Measurements from ENCODE around the gene TNFAIP2. TPM values are rescaled to one million over a fixed set of nuclear protein-coding genes. Genes with fewer than 3 reads are reported as not detected.
"Not testable (repeated sequence)": the region's sequence is repeated elsewhere in the genome, so short reads cannot be mapped to it uniquely, and the experiment has no call there.

TNFAIP2 gene
- total RNA-seq, 1 experiment from 2014 or later, result 142 TPM

DNA sequence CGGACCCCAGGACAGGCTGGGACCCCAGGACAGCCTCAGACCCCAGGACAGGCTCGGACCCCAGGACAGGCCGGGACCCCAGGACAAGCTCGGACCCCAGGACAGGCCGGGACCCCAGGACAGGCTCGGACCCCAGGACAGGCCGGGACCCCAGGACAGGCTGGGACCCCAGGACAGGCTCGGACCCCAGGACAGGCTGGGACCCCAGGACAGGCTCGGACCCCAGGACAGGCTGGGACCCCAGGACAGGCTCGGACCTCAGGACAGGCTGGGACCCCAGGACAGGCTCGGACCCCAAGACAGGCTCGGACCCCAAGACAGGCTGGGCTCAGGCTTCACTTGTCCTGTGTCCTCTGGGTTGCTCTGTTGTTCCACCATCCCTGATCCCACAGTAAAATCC is 32.2 kb downstream of the TNFAIP2 start:
- not testable (repeated sequence) for DNase-seq (ENCODE audit: low read depth)

DNA sequence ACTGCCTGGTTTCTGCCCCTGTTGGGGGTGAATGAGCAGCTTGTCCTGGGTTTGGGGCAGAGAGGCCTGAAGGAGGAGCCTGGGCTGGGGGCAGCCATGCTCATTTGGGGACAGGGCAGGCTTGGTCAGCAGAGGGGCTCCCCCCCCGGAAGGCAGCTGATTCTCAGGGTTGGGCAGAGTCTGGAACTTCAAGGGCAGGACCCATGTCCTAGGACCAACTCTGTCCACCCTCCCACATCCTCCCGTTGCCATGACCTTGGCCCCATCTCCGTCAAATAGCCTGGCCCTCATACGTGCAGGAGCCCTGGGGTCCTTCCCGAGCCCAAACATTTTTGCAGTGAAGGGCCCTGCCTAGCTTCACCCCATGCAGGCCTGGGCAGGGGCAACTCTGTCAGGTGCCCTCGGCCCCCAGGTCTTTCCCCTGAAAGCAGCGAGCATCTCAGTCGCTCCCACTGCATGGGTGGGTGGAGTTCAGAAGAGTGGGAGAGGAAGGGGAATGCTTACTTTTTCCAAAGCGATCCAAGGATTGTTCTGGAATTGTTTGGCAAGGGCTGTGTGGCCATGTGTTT is 32.6 kb downstream of the TNFAIP2 start:
- no peak for DNase-seq (ENCODE audit: low read depth)

DNA sequence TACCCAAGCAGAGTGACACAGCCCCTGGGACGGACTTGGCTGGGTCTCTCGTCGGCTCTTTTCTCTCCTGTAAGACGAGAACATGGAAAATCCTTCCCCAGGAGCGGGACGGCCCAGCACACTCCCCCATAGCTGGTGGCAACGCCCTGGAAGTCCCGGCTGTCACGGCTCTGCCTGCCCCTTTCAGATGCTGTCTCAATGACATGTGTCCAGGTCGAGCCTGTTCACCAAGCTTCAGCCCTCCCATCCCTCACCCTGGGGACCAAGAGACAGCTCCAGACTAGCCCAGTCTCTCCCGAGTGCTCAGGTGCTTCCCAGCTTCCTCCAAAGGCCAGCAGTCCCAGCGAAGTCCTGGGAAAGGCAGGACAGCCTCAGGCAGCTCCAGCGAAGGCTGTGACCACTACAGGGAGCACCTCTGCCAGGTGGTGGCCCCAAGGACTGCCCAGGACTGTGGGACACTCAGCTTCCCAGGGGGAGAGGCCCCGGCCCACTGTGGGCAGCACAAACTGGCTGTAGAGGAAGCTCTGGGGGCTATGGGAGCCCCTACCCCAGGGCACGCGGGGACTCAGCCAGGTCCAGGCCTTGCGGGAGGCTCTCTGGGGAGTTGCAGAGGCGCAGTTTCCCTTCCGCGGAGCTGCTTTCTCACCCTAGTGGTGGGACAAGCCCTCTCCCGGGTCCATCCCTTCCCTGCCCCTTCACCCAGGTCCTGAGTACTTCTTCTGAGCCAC is 33.6 kb downstream of the TNFAIP2 start:
- no peak for DNase-seq (ENCODE audit: low read depth)

DNA sequence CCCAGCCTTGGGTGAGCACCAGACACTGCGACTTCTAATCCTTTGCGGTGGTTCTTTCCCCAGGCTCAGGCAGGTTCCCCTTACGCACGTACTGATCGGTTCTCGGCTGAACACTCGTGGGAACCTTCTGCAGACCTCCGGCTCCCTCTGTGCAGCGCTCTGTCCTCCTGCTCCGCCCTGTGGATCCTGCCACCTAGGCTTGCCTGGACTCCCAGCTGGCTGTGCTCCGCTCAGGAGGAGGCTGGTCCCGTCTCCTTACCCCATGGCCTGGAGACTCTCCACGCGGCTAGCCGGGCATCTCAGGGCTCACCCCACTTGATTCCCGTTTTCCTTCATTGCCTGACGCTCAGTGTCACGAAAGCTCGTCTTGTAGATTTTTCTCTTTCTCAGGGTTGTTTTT is 34.7 kb downstream of the TNFAIP2 start:
- no peak for DNase-seq (ENCODE audit: low read depth)

DNA sequence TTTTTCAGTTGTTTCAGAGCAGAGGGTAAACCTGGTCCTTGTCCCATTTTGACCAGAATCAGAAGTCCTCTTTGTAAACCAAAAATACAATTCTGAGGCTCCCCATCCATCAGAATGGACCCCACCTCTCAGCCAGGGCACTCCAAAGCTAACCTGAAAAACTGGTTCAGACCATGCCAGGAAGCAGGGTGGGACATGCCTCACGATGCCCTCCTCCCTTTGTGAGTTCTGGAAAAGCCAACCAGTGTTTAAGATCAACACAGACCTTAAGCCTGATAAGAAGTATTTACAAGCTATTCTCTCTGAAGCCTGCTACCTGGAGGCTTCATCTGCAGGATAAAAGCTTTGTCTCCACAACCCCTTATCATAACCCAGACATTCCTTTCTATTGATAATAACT is 35.4 kb downstream of the TNFAIP2 start:
- no peak for DNase-seq (ENCODE audit: low read depth)

- no peak for DNase-seq (ENCODE audit: low read depth)
These were observed 37.2 kb downstream of the TNFAIP2 start for GRCh38 chr14:103160321-103161053.

- no peak for DNase-seq (ENCODE audit: low read depth)
These were observed 37.8 kb downstream of the TNFAIP2 start for GRCh38 chr14:103161054-103161397.

- DNase-seq (ENCODE audit: low read depth), result no peak
These were observed 39.9 kb downstream of the TNFAIP2 start for GRCh38 chr14:103163199-103163598.

GRCh38 chr14:103164006-103164405 is 40.7 kb downstream of the TNFAIP2 start:
- DNase-seq (ENCODE audit: low read depth), result no peak

GRCh38 chr14:103164779-103165178 is 41.5 kb downstream of the TNFAIP2 start:
- no peak for DNase-seq (ENCODE audit: low read depth)

DNA sequence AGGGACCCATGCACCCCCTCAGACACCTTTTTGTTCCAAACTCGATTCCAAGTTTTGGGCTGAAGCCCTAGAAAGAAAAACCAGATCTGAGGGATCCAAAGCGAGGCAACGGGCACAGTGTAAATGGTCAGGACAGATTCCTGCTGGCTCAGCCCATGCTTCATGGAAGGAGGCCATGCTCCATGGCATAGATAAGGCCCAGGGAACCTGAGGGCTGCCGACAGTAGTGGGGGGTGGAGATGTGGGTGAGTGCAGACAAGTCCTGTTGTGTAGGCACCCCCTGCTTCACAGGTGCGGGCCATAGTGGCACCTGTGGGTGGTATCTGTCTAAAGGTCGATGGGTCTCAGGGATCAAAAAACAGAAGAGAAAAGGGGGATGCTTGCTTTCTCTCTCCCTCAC is 42.1 kb downstream of the TNFAIP2 start:
- no peak for DNase-seq (ENCODE audit: low read depth)

- DNase-seq (ENCODE audit: low read depth), result no peak
These were observed 46.7 kb downstream of the TNFAIP2 start for GRCh38 chr14:103169954-103170353.

- DNase-seq (ENCODE audit: low read depth), result not testable (repeated sequence)
These were observed 47.9 kb downstream of the TNFAIP2 start for GRCh38 chr14:103171206-103171605.

DNA sequence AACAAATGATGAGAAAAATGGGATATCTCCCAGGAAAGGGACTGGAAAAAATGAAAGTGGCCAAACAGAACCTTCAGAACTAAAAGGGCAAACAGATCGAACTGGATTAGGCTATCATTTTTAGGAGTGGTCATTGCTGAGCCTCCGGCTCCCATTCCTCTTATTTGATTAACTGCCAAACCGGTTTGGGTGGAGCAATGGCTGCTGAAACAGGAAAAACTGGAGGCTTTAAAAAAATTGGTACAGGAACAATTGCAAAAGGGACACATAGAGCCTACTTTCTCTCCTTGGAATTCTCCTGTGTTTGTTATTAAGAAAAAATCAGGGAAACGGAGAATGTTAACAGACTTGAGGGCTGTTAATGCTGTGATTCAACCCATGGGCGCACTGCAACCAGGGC is 49.7 kb downstream of the TNFAIP2 start:
- no peak for DNase-seq (ENCODE audit: low read depth)

- not testable (repeated sequence) for DNase-seq (ENCODE audit: low read depth)
These were observed 50.6 kb downstream of the TNFAIP2 start for GRCh38 chr14:103173887-103174286.

- not testable (repeated sequence) for DNase-seq (ENCODE audit: low read depth)
These were observed 52.9 kb downstream of the TNFAIP2 start for GRCh38 chr14:103176176-103176575.

GRCh38 chr14:103177376-103177775 is 54.1 kb downstream of the TNFAIP2 start:
- no peak for DNase-seq (ENCODE audit: low read depth)

DNA sequence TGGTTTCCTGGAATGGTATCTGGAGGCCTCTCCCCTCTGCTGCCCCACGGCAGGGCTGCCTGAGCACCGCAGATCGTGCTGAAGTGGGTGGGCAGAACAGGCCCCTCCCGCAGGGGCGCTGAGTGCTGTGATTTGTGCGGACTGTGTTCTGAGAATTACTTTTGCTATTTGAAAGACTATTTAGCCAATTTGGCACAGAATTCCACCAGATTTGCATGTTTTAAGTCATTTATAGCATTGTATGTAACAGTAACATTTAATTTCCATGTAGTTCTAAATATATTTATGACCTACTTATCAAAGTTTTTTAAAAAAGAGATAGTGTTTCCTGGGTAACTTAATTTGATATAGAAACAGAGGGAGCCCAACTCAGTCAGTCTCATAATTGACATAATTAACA is 55.3 kb downstream of the TNFAIP2 start:
- no peak for DNase-seq (ENCODE audit: low read depth)

GRCh38 chr14:103179094-103179493 is 55.8 kb downstream of the TNFAIP2 start:
- no peak for DNase-seq (ENCODE audit: low read depth)

- no peak for DNase-seq (ENCODE audit: low read depth)
These were observed 57.1 kb downstream of the TNFAIP2 start for GRCh38 chr14:103180331-103180730.

GRCh38 chr14:103184046-103184445 is 60.8 kb downstream of the TNFAIP2 start:
- DNase-seq (ENCODE audit: low read depth), result no peak

GRCh38 chr14:103185051-103186029 is 62.1 kb downstream of the TNFAIP2 start:
- peak; percentile 30 for DNase-seq (ENCODE audit: low read depth)
